ENCODE measurements around the gene SDHD.
"Not testable (repeated sequence)": the region's sequence is repeated elsewhere in the genome, so short reads cannot be mapped to it uniquely, and the experiment has no call there.

Gene SDHD

GRCh38 chr11:112086422-112087191 lies at the start of gene SDHD, which contains the start of gene TIMM8B:
TSS of gene SDHD (plus strand) at chr11:112086873. CDS start at chr11:112086908, 35 bp downstream.
TSS of gene TIMM8B (minus strand) at chr11:112086756. CDS start at chr11:112086723, 33 bp downstream.
- peak; percentile 96 for DNase-seq

GRCh38 chr11:112037527-112037926 lies 49.1 kb upstream of the SDHD start:
- DNase-seq, result no peak

- DNase-seq, result no peak
These were observed 44.3 kb upstream of the SDHD start for GRCh38 chr11:112042161-112042960.

- DNase-seq, result no peak
These were observed 43.7 kb upstream of the SDHD start for GRCh38 chr11:112042961-112043304.

GRCh38 chr11:112044961-112045360 lies 41.7 kb upstream of the SDHD start:
- DNase-seq, result no peak

GRCh38 chr11:112046647-112047046 lies 40.0 kb upstream of the SDHD start:
- DNase-seq, result not testable (repeated sequence)

- DNase-seq, result not testable (repeated sequence)
These were observed 38.4 kb upstream of the SDHD start for GRCh38 chr11:112048256-112048655.

GRCh38 chr11:112049777-112050176 lies 36.9 kb upstream of the SDHD start:
- no peak for DNase-seq

- no peak for DNase-seq
These were observed 36.0 kb upstream of the SDHD start for GRCh38 chr11:112050721-112051120.

- DNase-seq, result no peak
These were observed 34.9 kb upstream of the SDHD start for GRCh38 chr11:112051768-112052167.

GRCh38 chr11:112057170-112057569 lies 29.5 kb upstream of the SDHD start:
- no peak for DNase-seq

GRCh38 chr11:112058103-112058502 lies 28.6 kb upstream of the SDHD start:
- DNase-seq, result no peak

GRCh38 chr11:112062923-112063322 lies 23.8 kb upstream of the SDHD start:
- DNase-seq, result no peak

GRCh38 chr11:112073941-112074811 lies 12.5 kb upstream of the SDHD start, which contains the start of the genes NKAPD1 and PIH1D2:
TSS of gene NKAPD1 (plus strand) at chr11:112074299. CDS start at chr11:112075575, 1,276 bp downstream.
TSS of gene PIH1D2 (minus strand) at chr11:112074017. CDS start at chr11:112073174, 843 bp downstream.
- DNase-seq, result peak; percentile 92

- DNase-seq, result no peak
These were observed 3.9 kb upstream of the SDHD start for GRCh38 chr11:112082729-112083128.

GRCh38 chr11:112085822-112086421 lies 751 bp upstream of the SDHD start:
- no peak for DNase-seq

- DNase-seq, result no peak
These were observed 539 bp downstream of the SDHD start for GRCh38 chr11:112087212-112087611.

GRCh38 chr11:112095302-112095701 lies 8.6 kb downstream of the SDHD start:
- not testable (repeated sequence) for DNase-seq

- DNase-seq, result no peak
These were observed 9.5 kb downstream of the SDHD start for GRCh38 chr11:112096194-112096593.

- DNase-seq, result no peak
These were observed 11.3 kb downstream of the SDHD start for GRCh38 chr11:112097734-112098528.

GRCh38 chr11:112100462-112100861 lies 13.8 kb downstream of the SDHD start:
- no peak for DNase-seq

- DNase-seq, result no peak
These were observed 16.8 kb downstream of the SDHD start for GRCh38 chr11:112103446-112103845.
